ENCODE measurements around the gene FGGY.

The FGGY gene

GRCh38 chr1:59673573-59674450 is 376.9 kb downstream of the FGGY start:
- DNase-seq (ENCODE audit: low read depth) = no peak
- no peak overlapping the region for H3K4me3 ChIP-seq (ENCODE audit: low read depth, low read length)
- TF ChIP-seq CTCF (IDR thresholded peaks at IDR 0.05; ENCODE audit: low read depth, low read length, missing control alignments) = no peak
- in situ Hi-C loops (cut with HindIII; ENCODE audit: low sequenced_read_pairs) = no loop called here

GRCh38 chr1:59674595-59674994 is 377.7 kb downstream of the FGGY start:
- no peak for DNase-seq (ENCODE audit: low read depth)
- in situ Hi-C loops (cut with HindIII; ENCODE audit: low sequenced_read_pairs) = no loop called here
- TF ChIP-seq CTCF (IDR thresholded peaks at IDR 0.05; ENCODE audit: low read depth, low read length, missing control alignments) = no peak
- H3K4me3 ChIP-seq (ENCODE audit: low read depth, low read length) = no peak overlapping the region

- no peak for TF ChIP-seq CTCF (IDR thresholded peaks at IDR 0.05; ENCODE audit: low read depth, low read length, missing control alignments)
- no peak overlapping the region for H3K4me3 ChIP-seq (ENCODE audit: low read depth, low read length)
- in situ Hi-C loops (cut with HindIII; ENCODE audit: low sequenced_read_pairs) = no loop called here
- DNase-seq (ENCODE audit: low read depth) = no peak
These were observed 379.0 kb downstream of the FGGY start for GRCh38 chr1:59675936-59676335.

- no peak overlapping the region for H3K4me3 ChIP-seq (ENCODE audit: low read depth, low read length)
- DNase-seq (ENCODE audit: low read depth) = no peak
- in situ Hi-C loops (cut with HindIII; ENCODE audit: low sequenced_read_pairs) = no loop called here
- no peak for TF ChIP-seq CTCF (IDR thresholded peaks at IDR 0.05; ENCODE audit: low read depth, low read length, missing control alignments)
These were observed 381.1 kb downstream of the FGGY start for GRCh38 chr1:59678040-59678439.

GRCh38 chr1:59678493-59679228 is 381.8 kb downstream of the FGGY start:
- H3K4me3 ChIP-seq (ENCODE audit: low read depth, low read length) = no peak overlapping the region
- no peak for TF ChIP-seq CTCF (IDR thresholded peaks at IDR 0.05; ENCODE audit: low read depth, low read length, missing control alignments)
- in situ Hi-C loops (cut with HindIII; ENCODE audit: low sequenced_read_pairs) = no loop called here
- DNase-seq (ENCODE audit: low read depth) = peak; percentile 95

GRCh38 chr1:59680044-59680443 is 383.1 kb downstream of the FGGY start:
- TF ChIP-seq CTCF (IDR thresholded peaks at IDR 0.05; ENCODE audit: low read depth, low read length, missing control alignments) = no peak
- no peak overlapping the region for H3K4me3 ChIP-seq (ENCODE audit: low read depth, low read length)
- in situ Hi-C loops (cut with HindIII; ENCODE audit: low sequenced_read_pairs) = no loop called here
- no peak for DNase-seq (ENCODE audit: low read depth)
